ENCODE data around the gene LARGE2. TPM values are rescaled to one million over a fixed set of nuclear protein-coding genes. Genes with fewer than 3 reads are reported as not detected.

Gene LARGE2
- total RNA-seq, 2 experiments from 2014 or later = 2.7 to 3.5 TPM

- peaks cover 13% of the 10 kb centered on the region for H3K36me3 Mint-ChIP-seq (ENCODE audit: low read depth)
- no peak overlapping the region for H3K27ac ChIP-seq (ENCODE audit: low read depth in 1 of 2, low read length in 2 of 2)
- no peak overlapping the region for H3K4me3 ChIP-seq (ENCODE audit: low read length)
- intact Hi-C loops (cut with DNase I, micrococcal nuclease) = no loop called here
- peak in 1 of 14 experiments; percentile 24 for DNase-seq
- H3K27me3 ChIP-seq (ENCODE audit: control insufficient read depth in 1 of 2, insufficient read depth in 2 of 2, low read length in 2 of 2) = peaks cover 0 to 4% of the 10 kb centered on the region in 2 experiments
- H3K4me3 Mint-ChIP-seq = peak overlapping the region; percentile 38
- peaks cover 9% of the 10 kb centered on the region for H3K36me3 ChIP-seq (ENCODE audit: insufficient read depth, low read length)
- peaks cover 9% of the 10 kb centered on the region for H3K27me3 Mint-ChIP-seq
- H3K9me3 Mint-ChIP-seq = no peaks in the 10 kb centered on the region
- POLR2A ChIA-PET = interaction anchor here (2.0 kb wide), 1 partner anchor 10 kb away, joined by 11 read pairs; the partner anchor contains the start of gene PEX16
- peak overlapping the region; percentile 33 for H3K27ac Mint-ChIP-seq
- no peaks in the 10 kb centered on the region for H3K9me3 ChIP-seq (ENCODE audit: control insufficient read depth in 1 of 2, insufficient read depth in 1 of 2, low read length in 2 of 2)
- H3K4me1 ChIP-seq (ENCODE audit: insufficient read depth, low read length) = peaks cover 56% of the 10 kb centered on the region
- H3K4me1 Mint-ChIP-seq (ENCODE audit: low read depth) = peaks cover 30% of the 10 kb centered on the region
- TF ChIP-seq CTCF (IDR thresholded peaks at IDR 0.05) = no peak
- no peak for ATAC-seq (ENCODE audit: poor library complexity)
- CTCF ChIA-PET = no interaction called here
Observed at GRCh38 chr11:45927684-45928413, 5.4 kb downstream of the LARGE2 start.

GRCh38 chr11:45928535-45929215, 6.2 kb downstream of the LARGE2 start:
- H3K9me3 ChIP-seq (ENCODE audit: control insufficient read depth in 1 of 2, insufficient read depth in 1 of 2, low read length in 2 of 2) = no peaks in the 10 kb centered on the region
- H3K4me3 ChIP-seq (ENCODE audit: low read length) = no peak overlapping the region
- Mint-ChIP-seq H3K4me1 (ENCODE audit: low read depth) (peaks cover 25% of the 10 kb centered on the region), H3K36me3 (ENCODE audit: low read depth) (peaks cover 19% of the 10 kb centered on the region), H3K27ac (no peak overlapping the region), H3K4me3 (no peak overlapping the region), H3K27me3 (peaks cover 5% of the 10 kb centered on the region), H3K9me3 (no peaks in the 10 kb centered on the region)
- H3K27me3 ChIP-seq (ENCODE audit: control insufficient read depth in 1 of 2, insufficient read depth in 2 of 2, low read length in 2 of 2) = no peaks in the 10 kb centered on the region
- H3K27ac ChIP-seq (ENCODE audit: low read depth in 1 of 2, low read length in 2 of 2) = no peak overlapping the region
- DNase-seq (peak in 1 of 14 experiments; percentile 17), ATAC-seq (ENCODE audit: poor library complexity) (no peak)
- CTCF ChIA-PET = no interaction called here
- peaks cover 50% of the 10 kb centered on the region for H3K4me1 ChIP-seq (ENCODE audit: insufficient read depth, low read length)
- TF ChIP-seq CTCF (IDR thresholded peaks at IDR 0.05) = no peak
- POLR2A ChIA-PET = interaction anchor here (2.6 kb wide), 1 partner anchor 11 kb away, joined by 22 read pairs; the partner anchor contains the start of gene PEX16
- H3K36me3 ChIP-seq (ENCODE audit: insufficient read depth, low read length) = peaks cover 14% of the 10 kb centered on the region
- intact Hi-C loops (cut with DNase I, micrococcal nuclease) = no loop called here

GRCh38 chr11:45929486-45930030, 7.1 kb downstream of the LARGE2 start:
- no peaks in the 10 kb centered on the region for H3K27me3 ChIP-seq (ENCODE audit: control insufficient read depth in 1 of 2, insufficient read depth in 2 of 2, low read length in 2 of 2)
- H3K4me3 ChIP-seq (ENCODE audit: low read length) = peak overlapping the region; percentile 7
- peak; percentile 28 for ATAC-seq (ENCODE audit: poor library complexity)
- H3K27ac Mint-ChIP-seq = peak overlapping the region; percentile 82
- no peak for TF ChIP-seq CTCF (IDR thresholded peaks at IDR 0.05)
- H3K4me1 ChIP-seq (ENCODE audit: insufficient read depth, low read length) = peaks cover 46% of the 10 kb centered on the region
- intact Hi-C loops (cut with DNase I, micrococcal nuclease) = no loop called here
- no peak overlapping the region for H3K4me3 Mint-ChIP-seq
- peaks cover 28% of the 10 kb centered on the region for H3K36me3 Mint-ChIP-seq (ENCODE audit: low read depth)
- peak overlapping the region in 1 of 2 donors; percentile 68 for H3K27ac ChIP-seq (ENCODE audit: low read depth in 1 of 2, low read length in 2 of 2)
- POLR2A ChIA-PET = interaction anchor here (0.6 to 2.6 kb wide), 2 partner anchors 12 to 53 kb away, joined by 3 to 22 read pairs; partner anchors contain the start of gene PEX16
- no peak for DNase-seq
- CTCF ChIA-PET = no interaction called here
- no peaks in the 10 kb centered on the region for H3K27me3 Mint-ChIP-seq
- H3K36me3 ChIP-seq (ENCODE audit: insufficient read depth, low read length) = peaks cover 22% of the 10 kb centered on the region
- H3K9me3 Mint-ChIP-seq = no peaks in the 10 kb centered on the region
- peaks cover 25% of the 10 kb centered on the region for H3K4me1 Mint-ChIP-seq (ENCODE audit: low read depth)
- no peaks in the 10 kb centered on the region for H3K9me3 ChIP-seq (ENCODE audit: control insufficient read depth in 1 of 2, insufficient read depth in 1 of 2, low read length in 2 of 2)

Data from CD4-positive, alpha-beta T cell (primary cell).